Stomach (tissue), 9 donors: ENCODE measurements around the gene NLGN1. TPM values are rescaled to one million over a fixed set of nuclear protein-coding genes. Genes with fewer than 3 reads are reported as not detected.
A peak's percentile ranks its signal among the peaks of the same experiment; 100 is the strongest.

Source experiments
- DNase-seq, 2 donors: peaks; one replicate each; pipeline versions ENCODE4 v3.0.0 to v3.0.0-alpha.2; 2013 to 2019
- H3K27ac ChIP-seq, 5 donors: fragments of 200-600 bp in 4 of 5; sonication (generic) in 4 of 5; one replicate each; pipeline ENCODE4 v1.5.1; 2013 to 2019; ENCODE audit warnings: mild to moderate bottlenecking in 1 of 5, moderate library complexity in 1 of 5
- H3K27me3 ChIP-seq, 3 donors: fragments of 200-600 bp; sonication (generic); one replicate each; pipeline ENCODE4 v1.5.1; 2017 to 2019; ENCODE audit warnings: mixed run types in 1 of 3
- H3K36me3 ChIP-seq, 4 donors: fragments of 200-600 bp; sonication (generic); 1 replicate in 3 of 4; 2 replicates in 1 of 4; pipeline ENCODE4 v1.5.1; 2016 to 2019
- H3K4me1 ChIP-seq, 4 donors: fragments of 200-600 bp; sonication (generic); one replicate each; pipeline ENCODE4 v1.5.1; 2016 to 2019
- H3K4me3 ChIP-seq, 4 donors: fragments of 200-600 bp; sonication (generic) in 3 of 4; one replicate each; pipeline ENCODE4 v1.5.1; 2016 to 2019; ENCODE audit warnings: mild to moderate bottlenecking in 1 of 4
- H3K9me3 ChIP-seq, 4 donors: fragments of 200-600 bp; sonication (generic); one replicate each; pipeline ENCODE4 v1.5.1; 2016 to 2019
- CTCF ChIP-seq, 7 experiments: fragments of 450-650 bp in 4 of 7; fragments of 200-600 bp in 3 of 7; sonication (generic) in 3 of 7; IDR thresholded peaks; one replicate each; pipeline ENCODE4 v1.5.1; 2016 to 2019; ENCODE audit warnings: antibody characterized with exemption in 7 of 7, control low read depth in 2 of 7, mild to moderate bottlenecking in 1 of 7
- EP300 ChIP-seq: sonication (generic); formaldehyde crosslinking; IDR thresholded peaks from one replicate; pipeline ENCODE4 v1.6.1; 2017; ENCODE audit warnings: antibody characterized with exemption
- POLR2A ChIP-seq, 4 donors: fragments of 450-650 bp; IDR thresholded peaks; one replicate each; pipeline ENCODE4 v1.6.1; 2016; ENCODE audit warnings: antibody characterized with exemption in 4 of 4, control low read depth in 2 of 4, mild to moderate bottlenecking in 1 of 4, moderate library complexity in 1 of 4
- POLR2AphosphoS5 ChIP-seq, 3 donors: sonication (generic); formaldehyde crosslinking; IDR thresholded peaks; one replicate each; pipeline ENCODE4 v1.6.1; 2016; ENCODE audit warnings: antibody characterized with exemption in 3 of 3
- WGBS, 5 donors: extraction: QIAGEN DNeasy Blood & Tissue Kit in 3 of 5; methylation state at CpG; one replicate each; pipeline versions ENCODE4 v1.1.5 to v1.1.7; 2013 to 2018; 5-methylcytosine and 5-hydroxymethylcytosine counted together
- intact Hi-C: fragments of 100-400 bp; cut with DNase I; formaldehyde crosslinking; loops from one replicate; pipeline ENCODE4 v1.15.1; 2023; ENCODE audit warnings: low total_unique reads
- polyA plus RNA-seq, 3 donors: library from polyadenylated mRNA; stranded (reverse); fragments of 200-250 nt; gene quantifications; one replicate each; pipeline ENCODE4 v1.2.3, GENCODE V29; 2013
- total RNA-seq, 5 donors: library from RNA; depleted of rRNA; stranded (reverse); fragments of >200 nt; gene quantifications; one replicate each; pipeline versions ENCODE4 v1.1.0 to v1.2.3, GENCODE V29; 2014 to 2016
- donor health status: healthy with polysubstance abuse.
- donor health status: Bipolar disorder and iron deficiency.
- donor health status: healthy.

Gene NLGN1
- total and polyA plus RNA-seq, 8 donors = 0.15 to 45.2 (median 4.8) TPM; not detected in 1

- TF ChIP-seq EP300 (no peak), POLR2AphosphoS5 (IDR thresholded peaks at IDR 0.05) (no peak), CTCF (IDR thresholded peaks at IDR 0.05) (no peak), POLR2A (IDR thresholded peaks at IDR 0.05) (no peak)
- intact Hi-C loops = no loop called here
- DNase-seq = no peak
- no peak overlapping the region for H3K4me3 ChIP-seq
- no peaks in the 10 kb centered on the region for H3K4me1 ChIP-seq
- WGBS, 5 donors = 74 to 95% (median 90%) methylated on average over 1 of the region's 1 CpG
- H3K36me3 ChIP-seq = no peaks in the 10 kb centered on the region
- no peaks in the 10 kb centered on the region for H3K27me3 ChIP-seq
- H3K9me3 ChIP-seq = no peaks in the 10 kb centered on the region
- no peak overlapping the region for H3K27ac ChIP-seq
These were observed 613.4 kb downstream of the NLGN1 start for GRCh38 chr3:174010907-174011306.

- Histone ChIP-seq H3K36me3 (no peaks in the 10 kb centered on the region), H3K4me1 (no peaks in the 10 kb centered on the region), H3K4me3 (no peak overlapping the region), H3K27me3 (no peaks in the 10 kb centered on the region), H3K27ac (no peak overlapping the region), H3K9me3 (peaks cover 0 to 4% (median 0%) of the 10 kb centered on the region in 4 donors)
- DNase-seq = no peak
- TF ChIP-seq EP300 (no peak), POLR2A (IDR thresholded peaks at IDR 0.05) (no peak), CTCF (IDR thresholded peaks at IDR 0.05) (no peak), POLR2AphosphoS5 (IDR thresholded peaks at IDR 0.05) (no peak)
- intact Hi-C loops = no loop called here
- 76 to 91% (median 89%) methylated on average over 4 of the region's 4 CpGs for WGBS, 5 donors
These were observed 618.6 kb downstream of the NLGN1 start for GRCh38 chr3:174016186-174016585.

- Histone ChIP-seq H3K27me3 (no peaks in the 10 kb centered on the region), H3K4me1 (no peaks in the 10 kb centered on the region), H3K36me3 (no peaks in the 10 kb centered on the region), H3K9me3 (peaks cover 0 to 4% (median 0%) of the 10 kb centered on the region in 4 donors), H3K27ac (no peak overlapping the region), H3K4me3 (no peak overlapping the region)
- intact Hi-C loops = no loop called here
- TF ChIP-seq POLR2A (IDR thresholded peaks at IDR 0.05) = no peak
- no peak for TF ChIP-seq POLR2AphosphoS5 (IDR thresholded peaks at IDR 0.05)
- TF ChIP-seq CTCF (IDR thresholded peaks at IDR 0.05) = no peak
- no peak for TF ChIP-seq EP300
- DNase-seq = no peak
- 74 to 86% (median 81%) methylated on average over 2 of the region's 2 CpGs for WGBS, 5 donors
These were observed 622.6 kb downstream of the NLGN1 start for GRCh38 chr3:174020156-174020555.

GRCh38 chr3:174023421-174023820 lies 625.9 kb downstream of the NLGN1 start:
- DNase-seq = peak in 1 of 2 donors; percentile 59
- WGBS, 5 donors = 59 to 80% (median 73%) methylated on average over 4 of the region's 4 CpGs
- intact Hi-C loops = no loop called here

More at GRCh38 chr3:174023421-174023820, 625.9 kb downstream of the NLGN1 start:
- Histone ChIP-seq H3K4me1 (no peaks in the 10 kb centered on the region), H3K27ac (no peak overlapping the region), H3K4me3 (no peak overlapping the region), H3K36me3 (no peaks in the 10 kb centered on the region), H3K9me3 (peaks cover 1 to 9% (median 5%) of the 10 kb centered on the region in 4 donors), H3K27me3 (no peaks in the 10 kb centered on the region)
- TF ChIP-seq POLR2AphosphoS5 (IDR thresholded peaks at IDR 0.05) (no peak), POLR2A (IDR thresholded peaks at IDR 0.05) (no peak), CTCF (IDR thresholded peaks at IDR 0.05) (no peak), EP300 (no peak)
